SK-MEL-5 (cell line): ENCODE data around the gene CUL7. TPM values are rescaled to one million over a fixed set of nuclear protein-coding genes. Genes with fewer than 3 reads are reported as not detected.
"Not testable (repeated sequence)": the region's sequence is repeated elsewhere in the genome, so short reads cannot be mapped to it uniquely, and the experiment has no call there.

Experiments used
- DNase-seq: peaks from one replicate; pipeline ENCODE4 v3.0.0-alpha.2; 2016; ENCODE audit warnings: low read depth, low spot score
- in situ Hi-C: cut with HindIII; loops from 2 replicates; pipeline ENCODE4 v1.10.0; 2016; ENCODE audit warnings: low sequenced_read_pairs, high pct_unique_total_duplicates, low pct_unique_long_range_greater_than_20kb
- total RNA-seq: library from RNA; depleted of rRNA; stranded (reverse); fragments of >200 nt; shearing (Covaris generic); gene quantifications from 2 replicates; pipeline ENCODE4 v1.2.3, GENCODE V29; 2014

Gene CUL7
- total RNA-seq, 1 experiment from 2014 or later = 18.8 TPM

DNA sequence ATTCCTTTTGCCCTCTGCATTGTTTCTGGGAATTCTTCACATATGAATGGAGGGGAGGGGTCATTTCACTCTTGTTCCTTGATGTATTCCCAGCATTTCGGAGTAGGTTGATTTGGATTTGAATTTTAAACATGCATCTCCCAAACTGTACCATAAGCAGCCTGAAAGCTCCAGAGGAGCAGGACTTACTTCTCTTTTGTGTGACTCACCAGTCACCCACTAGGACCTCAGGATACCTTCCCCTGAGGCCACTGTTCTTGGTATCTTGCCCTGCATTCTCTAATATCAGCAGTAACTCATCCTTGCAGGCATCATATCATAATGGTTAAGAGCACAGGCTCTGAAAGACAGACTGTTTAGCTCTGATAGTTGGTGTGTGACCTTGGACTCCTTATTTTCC, 4.9 kb upstream of the CUL7 start:
- no peak for DNase-seq
- in situ Hi-C loops = no loop called here

DNA sequence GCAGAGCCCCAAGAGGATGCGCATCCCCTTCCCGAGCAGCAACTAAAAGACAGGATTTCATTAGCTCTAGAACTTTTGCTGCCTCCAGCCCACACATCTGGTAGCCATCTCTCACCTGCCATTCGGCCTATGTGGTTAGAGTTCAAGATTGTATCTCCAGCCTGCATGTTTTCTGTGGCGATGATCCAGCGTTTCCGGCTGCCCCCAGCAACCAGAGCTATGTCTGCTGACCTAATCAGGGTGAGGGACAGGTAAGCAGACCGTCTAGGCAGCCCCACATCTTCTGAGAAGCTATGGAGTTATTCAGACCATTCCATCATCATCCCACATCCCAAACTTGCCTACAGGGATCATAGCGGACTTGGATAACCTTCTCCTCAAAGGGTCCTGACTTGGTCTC, 2.3 kb upstream of the CUL7 start:
- in situ Hi-C loops = no loop called here

DNA sequence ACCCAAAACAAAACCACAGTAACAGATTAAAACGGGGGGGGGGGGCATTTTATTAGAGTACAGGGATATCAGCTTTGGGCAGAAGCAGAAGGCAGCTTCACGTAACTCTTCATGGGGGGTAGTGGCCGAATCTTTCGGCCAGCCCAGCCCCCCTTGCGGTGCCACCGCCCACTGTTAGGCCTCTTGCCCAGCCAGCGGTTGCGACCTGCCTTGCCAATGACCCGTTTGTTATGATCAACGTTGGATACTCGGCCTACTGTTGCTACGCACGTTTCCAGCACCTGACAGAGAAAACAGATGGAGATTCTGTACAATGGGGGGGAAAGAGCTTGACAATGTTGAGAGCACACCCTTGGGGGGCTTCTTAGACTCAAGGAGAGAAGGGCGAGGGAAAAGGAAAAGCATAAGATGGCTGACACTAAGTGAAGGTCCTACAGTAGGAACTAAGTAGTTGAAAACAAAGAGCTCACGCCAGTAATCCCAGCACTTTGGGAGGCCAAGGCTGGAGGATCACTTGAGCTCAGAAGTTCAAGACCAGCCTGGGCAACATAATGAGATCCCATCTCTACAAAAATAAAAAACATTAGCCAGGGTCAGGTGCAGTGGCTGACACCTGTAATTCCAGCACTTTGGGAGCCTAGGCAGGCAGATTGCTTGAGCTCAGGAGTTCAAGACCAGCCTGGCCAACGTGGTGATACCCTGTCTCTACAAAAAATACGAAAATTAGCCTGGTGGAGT, 724 bp upstream of the CUL7 start:
- in situ Hi-C loops = no loop called here
- DNase-seq = no peak

More for the DNA sequence above, 2.3 kb upstream of the CUL7 start:
- DNase-seq = no peak

DNA sequence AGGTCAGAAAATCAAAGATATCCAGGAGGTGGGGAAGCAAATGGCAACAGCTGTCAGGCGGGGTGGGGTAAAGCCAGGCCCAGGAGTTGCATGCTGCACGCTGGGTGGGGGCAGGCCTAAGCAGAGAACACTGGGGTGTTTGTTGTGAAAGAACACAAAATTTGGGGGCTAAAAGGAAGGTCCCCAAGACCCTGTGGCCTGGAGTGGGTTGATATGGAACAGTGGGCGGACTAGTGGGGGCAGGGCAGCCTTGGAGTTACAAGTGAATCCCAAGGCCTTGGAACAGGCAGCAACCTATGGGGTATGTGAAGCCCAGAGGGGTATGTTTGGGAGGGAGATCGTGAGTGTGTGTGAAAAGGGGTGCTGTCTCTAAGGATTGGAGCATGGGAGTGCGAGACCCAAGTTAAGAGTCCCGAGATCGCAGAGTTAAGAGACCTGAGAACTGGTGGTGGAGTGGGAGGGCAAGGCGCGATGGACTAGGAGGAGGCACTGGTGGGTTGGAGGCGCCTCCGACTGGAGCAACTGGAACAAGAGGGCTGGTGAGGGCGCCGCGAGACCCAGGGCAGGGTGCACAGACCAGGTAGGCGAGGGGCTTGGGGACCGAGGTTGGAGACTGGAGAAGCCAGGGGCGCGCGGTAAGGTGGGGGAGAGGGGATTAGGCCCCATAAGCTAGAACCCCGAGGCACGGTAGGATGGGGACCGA, 658 bp downstream of the CUL7 start:
- in situ Hi-C loops = no loop called here
- DNase-seq = no peak

DNA sequence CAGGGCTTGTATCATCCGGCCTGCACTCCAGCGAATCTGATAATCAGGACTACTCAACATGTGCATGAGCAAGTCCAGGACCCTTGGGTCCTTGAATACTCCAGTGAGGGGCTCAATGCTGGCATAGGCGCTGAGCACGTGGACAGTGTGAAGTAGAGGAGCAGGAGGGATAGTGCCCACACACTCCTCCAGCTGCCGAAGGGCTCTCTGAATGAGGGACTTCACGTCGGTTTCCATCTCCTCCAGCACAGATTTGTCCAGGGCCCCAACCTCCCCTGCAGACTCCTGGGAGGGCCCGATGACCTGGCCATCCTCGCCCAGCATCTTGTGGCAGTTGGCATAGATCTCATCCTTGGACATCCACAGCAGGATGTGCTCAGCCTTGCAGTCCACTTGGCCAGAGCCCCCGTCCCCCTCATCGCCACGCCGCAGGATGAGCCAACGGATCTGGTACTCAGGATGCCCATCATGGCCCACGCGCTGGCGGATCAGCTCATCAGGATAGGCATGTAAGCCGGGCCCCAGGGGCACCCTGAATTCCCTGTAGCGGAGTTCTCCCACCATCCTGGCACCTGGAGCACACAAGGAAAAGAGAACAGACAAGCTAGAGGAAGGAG, 1.3 kb downstream of the CUL7 start:
- no peak for DNase-seq
- in situ Hi-C loops = no loop called here

DNA sequence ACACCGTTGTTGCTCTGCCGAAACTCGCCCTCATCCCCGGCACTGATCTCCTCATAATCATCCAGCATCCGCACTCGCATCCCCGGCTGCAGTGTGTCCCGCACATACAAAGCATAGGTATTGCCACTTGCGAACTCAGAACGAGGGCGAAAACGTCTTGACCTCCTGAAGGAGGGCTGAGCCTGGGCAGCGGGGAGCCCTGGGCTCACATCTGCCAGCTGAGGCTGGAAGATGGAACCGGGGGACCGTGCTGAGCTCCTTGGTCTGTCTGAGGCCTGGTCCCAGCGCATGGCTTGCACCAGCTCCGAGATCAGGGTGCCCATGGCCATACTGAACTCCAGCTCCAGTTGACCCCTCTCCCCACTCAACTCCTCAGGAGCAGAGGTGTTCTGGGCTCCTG, 2.7 kb downstream of the CUL7 start:
- DNase-seq = no peak
- in situ Hi-C loops = no loop called here

DNA sequence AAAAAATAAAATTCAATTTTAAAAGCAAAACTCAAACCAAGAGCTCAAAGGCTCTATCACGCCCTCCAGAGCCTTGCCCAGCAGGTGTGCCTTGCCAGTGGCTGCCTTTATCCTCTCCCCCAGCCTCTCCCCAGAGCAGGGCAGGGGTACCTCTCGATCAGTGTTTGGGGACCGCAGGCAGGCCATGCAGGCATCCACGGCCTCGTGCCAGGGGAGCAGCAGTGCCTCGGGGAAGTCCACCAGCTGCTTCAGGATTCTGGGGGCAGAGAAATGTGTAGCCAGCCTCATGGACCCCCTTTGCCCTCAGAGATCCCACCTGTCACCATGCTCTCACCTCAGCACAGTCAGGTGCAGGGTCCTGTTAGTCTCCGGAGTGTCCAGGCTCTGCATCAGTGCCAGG, 5.7 kb downstream of the CUL7 start:
- DNase-seq = no peak
- in situ Hi-C loops = no loop called here

DNA sequence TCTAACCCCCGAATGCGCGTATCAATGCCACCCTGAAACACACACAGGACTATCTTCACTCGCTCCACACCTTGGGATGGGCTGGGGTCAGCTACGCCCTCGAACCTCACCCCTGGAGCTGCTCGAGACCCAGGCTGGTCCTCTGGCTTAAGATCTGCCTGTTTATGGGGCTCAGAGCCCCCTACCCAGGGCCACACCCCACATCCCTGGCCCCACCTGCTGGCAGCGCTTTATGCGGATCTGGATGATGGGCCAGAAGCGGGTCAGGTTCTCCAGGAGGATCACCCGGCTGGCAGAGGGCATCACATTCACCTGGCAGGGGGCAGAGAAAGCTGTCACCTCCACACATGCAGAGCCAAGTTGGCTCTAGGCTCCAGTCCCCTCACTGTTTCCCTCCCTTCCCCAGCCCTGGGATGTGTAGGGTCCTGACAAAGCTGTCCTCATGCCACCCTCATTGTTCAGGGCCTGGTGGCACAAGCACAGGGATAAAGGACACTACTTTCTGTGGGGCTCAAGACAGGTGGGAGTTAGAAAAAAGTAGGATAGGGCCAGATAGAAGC, 8.2 kb downstream of the CUL7 start:
- no peak for DNase-seq
- in situ Hi-C loops = no loop called here

DNA sequence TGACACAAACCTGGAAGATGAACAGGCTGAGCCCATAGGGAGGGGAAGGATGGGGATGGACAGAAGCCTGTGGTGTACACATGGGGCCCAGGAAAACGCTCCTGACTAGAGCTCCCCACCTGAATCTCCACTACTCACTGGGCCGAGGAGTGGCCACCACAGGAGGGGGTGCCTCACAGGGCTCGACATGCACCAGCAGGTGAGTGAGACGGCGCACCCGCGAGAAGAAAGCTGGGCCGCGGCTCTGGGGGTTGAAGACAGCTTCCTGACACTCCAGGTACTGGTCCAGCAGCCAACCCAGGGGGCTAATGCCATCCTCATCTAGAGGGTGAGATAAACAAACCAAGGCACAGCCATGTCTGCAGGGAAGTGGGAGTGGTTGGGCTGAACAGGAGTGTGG, 10.3 kb downstream of the CUL7 start:
- DNase-seq = no peak
- in situ Hi-C loops = no loop called here

DNA sequence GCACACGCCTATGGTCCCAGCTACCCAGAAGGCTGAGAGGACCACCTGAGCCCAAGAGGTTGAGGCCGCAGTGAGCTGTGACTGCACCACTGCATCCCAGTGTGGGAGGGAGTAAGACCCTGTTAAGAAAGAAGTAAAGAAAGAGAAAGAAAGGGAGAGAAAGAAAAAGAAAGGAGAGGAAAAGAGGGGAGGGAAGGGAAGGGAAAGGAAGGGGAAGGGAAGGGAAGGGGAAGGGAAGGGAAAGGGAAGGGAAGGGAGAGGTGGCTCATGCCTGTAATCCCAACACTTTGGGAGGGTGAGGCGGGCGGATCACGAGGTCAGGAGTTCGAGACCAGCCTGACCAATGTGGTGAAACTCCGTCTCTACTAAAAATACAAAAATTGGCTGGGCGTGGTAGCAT, 12.2 kb downstream of the CUL7 start:
- DNase-seq, in situ Hi-C loops: not testable (repeated sequence)

DNA sequence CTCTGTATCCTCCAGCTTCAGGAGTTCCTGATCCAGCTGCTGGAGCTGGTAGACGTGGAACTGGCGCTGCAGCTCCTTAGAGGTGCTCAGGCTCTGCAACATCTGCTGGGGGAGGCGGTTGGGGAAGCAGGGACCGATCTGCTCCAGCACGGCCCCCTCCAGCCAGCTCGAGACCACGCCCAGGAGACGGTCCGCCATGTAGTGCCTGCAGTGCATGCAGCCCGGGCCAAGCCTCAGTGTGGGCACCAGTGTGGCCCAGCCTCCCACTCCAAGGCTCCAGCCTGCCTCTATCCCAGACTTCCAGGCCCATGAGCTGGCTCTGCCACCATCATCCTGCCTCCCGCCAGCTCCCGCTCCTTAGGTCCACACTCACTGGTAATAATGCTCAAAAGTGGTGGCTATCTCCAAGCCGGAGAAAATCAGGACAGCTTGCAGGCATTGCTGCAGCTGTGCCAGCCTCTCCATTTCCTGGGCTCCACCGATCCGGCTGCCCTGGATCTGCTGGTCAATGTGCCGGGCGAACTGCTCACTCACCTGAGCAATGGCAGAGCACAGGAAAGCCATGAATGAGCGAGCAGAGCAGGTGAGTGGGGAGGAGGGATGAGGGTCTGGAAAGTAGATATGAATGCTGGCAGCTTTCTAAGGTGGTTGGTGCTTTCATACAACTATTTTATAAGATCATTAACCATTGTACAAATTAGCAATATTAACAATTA, 13.0 kb downstream of the CUL7 start:
- in situ Hi-C loops = no loop called here
- DNase-seq = no peak

DNA sequence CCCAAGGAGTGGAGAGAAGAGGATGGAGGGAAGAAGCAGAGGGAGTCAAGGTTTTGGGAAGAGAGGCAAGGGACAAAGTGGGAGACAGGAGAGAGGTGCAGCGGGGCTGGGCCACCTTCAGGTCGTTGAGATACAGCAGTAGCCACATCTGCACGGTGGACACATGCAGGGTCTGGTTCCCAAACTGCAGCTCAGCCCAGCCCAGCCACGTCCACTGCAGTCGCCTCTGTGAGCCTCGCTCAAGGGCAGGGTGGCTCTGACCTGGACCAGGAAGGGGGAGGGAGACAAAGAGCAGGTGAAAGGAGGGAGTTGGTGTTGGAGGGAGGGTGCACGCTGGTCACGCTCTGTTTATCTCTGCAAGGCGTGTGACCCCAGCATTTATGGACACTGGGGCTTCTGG, 14.9 kb downstream of the CUL7 start:
- no peak for DNase-seq
- in situ Hi-C loops = no loop called here

DNA sequence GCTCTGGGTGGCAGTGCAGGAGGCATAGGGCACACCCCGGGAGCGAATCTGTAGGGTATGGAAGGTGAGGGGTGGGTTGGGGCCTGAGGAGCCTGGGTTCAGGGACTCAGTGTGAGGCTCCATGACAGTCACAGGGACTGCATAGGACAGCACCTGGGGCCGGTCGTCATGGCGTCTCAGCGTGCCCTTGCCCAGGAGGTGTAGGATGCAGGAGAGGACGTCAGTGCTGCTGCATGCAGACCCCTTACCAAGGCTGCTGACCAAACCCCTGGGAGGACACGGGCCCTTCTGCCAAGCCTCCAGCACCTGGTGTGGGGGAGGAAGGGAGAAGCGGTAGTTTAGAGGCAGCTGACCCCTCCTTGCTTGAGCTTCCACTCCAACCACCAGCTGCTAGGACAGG, 15.9 kb downstream of the CUL7 start:
- in situ Hi-C loops = no loop called here
- DNase-seq = no peak

DNA sequence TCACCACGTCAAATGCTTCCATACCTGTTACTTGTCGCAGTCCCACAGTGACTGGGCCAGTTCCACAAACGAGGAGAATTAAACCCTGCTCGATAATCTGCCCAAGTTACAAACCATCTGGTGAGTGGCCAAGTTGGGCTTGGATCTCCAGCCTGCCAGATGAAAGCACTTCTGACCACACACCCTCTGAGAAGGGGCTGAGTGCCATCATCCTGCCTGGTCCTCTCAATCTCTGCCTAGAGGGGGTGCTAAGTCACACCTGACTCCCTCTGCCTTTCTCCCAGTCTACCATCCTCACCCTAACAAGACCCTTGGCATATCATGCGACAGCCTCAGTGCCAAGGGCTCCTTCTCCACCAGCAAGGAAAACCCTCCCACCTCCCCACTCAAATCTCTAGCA, 16.5 kb downstream of the CUL7 start:
- in situ Hi-C loops = no loop called here
- no peak for DNase-seq

DNA sequence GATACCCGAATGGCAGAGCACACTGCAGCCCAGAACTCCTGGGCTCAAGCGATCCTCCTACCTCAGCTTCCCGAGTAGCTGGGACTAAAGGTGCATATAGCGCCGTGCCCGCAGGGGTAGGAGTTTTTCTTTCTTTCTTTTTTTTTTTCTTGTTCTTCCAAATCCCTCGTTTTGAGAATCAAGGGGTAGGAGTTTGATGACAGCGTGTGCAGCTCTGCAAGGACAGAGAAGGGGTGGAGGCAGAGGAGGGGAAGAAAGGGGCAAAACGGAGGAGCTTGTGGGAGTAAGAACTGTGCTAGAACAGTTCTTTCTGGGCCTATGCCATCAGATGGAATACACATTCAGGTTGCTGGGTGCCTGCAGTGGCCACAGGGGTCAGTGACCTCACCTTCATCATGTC, 16.9 kb downstream of the CUL7 start:
- no peak for DNase-seq
- in situ Hi-C loops = no loop called here

DNA sequence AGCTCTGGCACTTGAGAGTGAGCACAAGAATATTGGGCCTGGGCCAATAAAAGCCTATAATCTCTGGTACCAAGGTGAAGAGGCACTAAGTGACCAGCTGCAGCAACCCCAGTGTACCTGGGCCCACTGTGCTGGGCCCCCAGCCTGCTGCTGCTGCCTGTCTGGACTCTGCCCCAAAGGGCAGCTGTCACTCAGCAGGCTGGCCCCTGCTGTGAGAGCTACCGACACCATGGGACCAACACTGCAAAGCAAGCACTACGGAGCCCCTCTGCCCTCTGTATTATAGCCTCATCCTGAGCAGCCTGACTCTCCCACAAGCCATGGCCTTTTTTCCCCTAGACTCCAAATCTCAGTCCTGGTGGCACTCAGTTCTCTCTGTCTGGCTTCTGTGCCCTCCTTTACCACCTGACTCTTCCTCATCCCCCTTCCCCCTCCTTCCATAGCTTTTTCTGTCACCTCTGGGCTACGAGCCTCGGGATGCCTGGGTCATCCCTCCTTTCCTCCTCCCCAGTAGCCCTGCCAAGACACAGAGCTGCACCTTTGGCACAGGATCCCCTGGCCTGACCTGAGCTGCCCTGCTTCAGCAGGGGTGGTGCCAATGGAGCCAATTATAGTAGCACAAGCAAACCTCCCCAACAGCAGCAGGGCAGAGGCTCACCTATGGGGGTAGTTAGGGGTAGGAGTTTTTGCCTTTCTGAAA, 18.0 kb downstream of the CUL7 start:
- in situ Hi-C loops = no loop called here
- no peak for DNase-seq

DNA sequence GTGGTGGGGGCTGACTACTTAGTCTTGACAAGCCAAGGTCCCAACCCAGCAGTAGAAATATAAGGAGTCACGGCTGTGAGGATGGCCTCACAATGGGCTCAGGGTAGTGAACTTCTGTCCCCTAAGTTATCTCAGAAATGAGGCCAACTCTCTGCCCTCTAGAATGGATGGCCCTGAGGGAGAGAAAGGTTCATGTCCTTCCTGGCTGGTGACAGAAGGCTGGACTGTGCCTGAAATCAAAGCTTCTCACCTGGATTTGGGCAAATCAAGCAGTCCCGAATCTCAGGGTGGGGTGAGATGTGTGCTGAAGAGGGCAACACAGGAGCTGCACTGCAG, 19.5 kb downstream of the CUL7 start:
- in situ Hi-C loops = no loop called here

More for the DNA sequence above, 19.5 kb downstream of the CUL7 start:
- DNase-seq = no peak
